ENCODE measurements around the gene TMEM86B. TPM values are rescaled to one million over a fixed set of nuclear protein-coding genes. Genes with fewer than 3 reads are reported as not detected.

TMEM86B gene
- total RNA-seq, 6 experiments from 2014 or later = 8.8 to 22.2 (median 14.0) TPM

- Histone ChIP-seq H3K4me3 (no peak overlapping the region), H3K9me3 (no peaks in the 10 kb centered on the region), H3K27me3 (no peaks in the 10 kb centered on the region), H3K4me1 (peaks cover 0 to 4% (median 2%) of the 10 kb centered on the region in 4 donors), H3K36me3 (no peaks in the 10 kb centered on the region), H3K27ac (no peak overlapping the region)
- no peak for ATAC-seq
- intact Hi-C loops (cut with DNase I) = no loop called here
- DNase-seq = no peak
- TF ChIP-seq CTCF (IDR thresholded peaks at IDR 0.05) = no peak
- TF ChIP-seq POLR2A (IDR thresholded peaks at IDR 0.05) = no peak
- 91% methylated on average over 5 of the region's 5 CpGs for WGBS (ENCODE audit: insufficient coverage, low coverage, low lambda C conversion rate, missing lambda C conversion rate)
Measured at GRCh38 chr19:55264531-55264930, 36.0 kb upstream of the TMEM86B start.

GRCh38 chr19:55262359-55262758 lies 33.8 kb upstream of the TMEM86B start:
- no peaks in the 10 kb centered on the region for H3K36me3 ChIP-seq
- intact Hi-C loops (cut with DNase I) = no loop called here
- DNase-seq = no peak
- no peaks in the 10 kb centered on the region for H3K27me3 ChIP-seq
- H3K4me3 ChIP-seq = no peak overlapping the region
- ATAC-seq = no peak
- no peak overlapping the region for H3K27ac ChIP-seq
- WGBS (ENCODE audit: insufficient coverage, low coverage, low lambda C conversion rate, missing lambda C conversion rate) = 86% methylated on average over 1 of the region's 9 CpGs
- TF ChIP-seq CTCF (IDR thresholded peaks at IDR 0.05) = no peak
- TF ChIP-seq POLR2A (IDR thresholded peaks at IDR 0.05) = no peak
- H3K9me3 ChIP-seq = peaks cover 0 to 2% (median 0%) of the 10 kb centered on the region in 4 donors
- H3K4me1 ChIP-seq = peaks cover 0 to 9% (median 4%) of the 10 kb centered on the region in 4 donors

- Histone ChIP-seq H3K27me3 (no peaks in the 10 kb centered on the region), H3K27ac (no peak overlapping the region), H3K4me3 (no peak overlapping the region), H3K36me3 (no peaks in the 10 kb centered on the region), H3K4me1 (peaks cover 0 to 15% (median 6%) of the 10 kb centered on the region in 4 donors), H3K9me3 (peaks cover 0 to 2% (median 0%) of the 10 kb centered on the region in 4 donors)
- no peak for DNase-seq
- 89% methylated on average over 3 of the region's 13 CpGs for WGBS (ENCODE audit: insufficient coverage, low coverage, low lambda C conversion rate, missing lambda C conversion rate)
- TF ChIP-seq POLR2A (IDR thresholded peaks at IDR 0.05) (no peak), CTCF (IDR thresholded peaks at IDR 0.05) (no peak)
- intact Hi-C loops (cut with DNase I) = no loop called here
- ATAC-seq = no peak
Measured at GRCh38 chr19:55261671-55262126, 33.1 kb upstream of the TMEM86B start.

- peaks cover 0 to 2% (median 0%) of the 10 kb centered on the region in 4 donors for H3K9me3 ChIP-seq
- peaks cover 0 to 28% (median 14%) of the 10 kb centered on the region in 4 donors for H3K4me1 ChIP-seq
- no peaks in the 10 kb centered on the region for H3K27me3 ChIP-seq
- intact Hi-C loops (cut with DNase I) = loop anchor here in 1 of 2 donors (10.0 kb wide), 1 partner anchor 65 kb away; no protein-coding TSS in a partner anchor
- 50% methylated on average over 29 of the region's 29 CpGs for WGBS (ENCODE audit: insufficient coverage, low coverage, low lambda C conversion rate, missing lambda C conversion rate)
- TF ChIP-seq CTCF (IDR thresholded peaks at IDR 0.05) (no peak), POLR2A (IDR thresholded peaks at IDR 0.05) (no peak)
- H3K4me3 ChIP-seq = peak overlapping the region; percentile 85 to 96 (median 94)
- peak overlapping the region; percentile 72 to 88 (median 77) for H3K27ac ChIP-seq
- ATAC-seq (no peak), DNase-seq (peak in 2 of 3 donors; percentile 53 to 56)
- no peaks in the 10 kb centered on the region for H3K36me3 ChIP-seq
Measured at GRCh38 chr19:55259540-55260210, 31.1 kb upstream of the TMEM86B start.

All from right lobe of liver (tissue), 6 donors.